RWPE1 (cell line): ENCODE data around the gene PTPRE.

ENCODE experiments used
- CTCF ChIA-PET: fragments of 350-600 bp; sonication (Branson Sonifier 250); formaldehyde crosslinking; extraction: SDS; loops from one replicate; lab custom pipeline; 2021; lab: Yijun Ruan, JAX
- POLR2A ChIA-PET: fragments of 400-600 bp; formaldehyde crosslinking; extraction: SDS; loops from one replicate; lab custom pipeline; 2020; ENCODE audit warnings: antibody characterized with exemption; ENCODE audit not compliant: low non-redundant PET; lab: Yijun Ruan, JAX
- DNase-seq: peaks from one replicate; pipeline ENCODE4 v3.0.0; 2012; ENCODE audit warnings: low spot score
- H3K27ac ChIP-seq: fragments of 450-650 bp; 2 replicates; pipeline ENCODE4 v1.5.1; 2017
- CTCF ChIP-seq: fragments of 450-650 bp; conservative IDR thresholded peaks from 2 replicates; pipeline ENCODE4 v1.5.1; 2017; ENCODE audit warnings: low read depth, mild to moderate bottlenecking

The PTPRE gene

GRCh38 chr10:128066870-128067382, 160.0 kb downstream of the PTPRE start:
- no peak for DNase-seq
- no peak for TF ChIP-seq CTCF
- H3K27ac ChIP-seq, result peak overlapping the region; percentile 100
- CTCF ChIA-PET, result no interaction called here
- POLR2A ChIA-PET, result no interaction called here

DNA sequence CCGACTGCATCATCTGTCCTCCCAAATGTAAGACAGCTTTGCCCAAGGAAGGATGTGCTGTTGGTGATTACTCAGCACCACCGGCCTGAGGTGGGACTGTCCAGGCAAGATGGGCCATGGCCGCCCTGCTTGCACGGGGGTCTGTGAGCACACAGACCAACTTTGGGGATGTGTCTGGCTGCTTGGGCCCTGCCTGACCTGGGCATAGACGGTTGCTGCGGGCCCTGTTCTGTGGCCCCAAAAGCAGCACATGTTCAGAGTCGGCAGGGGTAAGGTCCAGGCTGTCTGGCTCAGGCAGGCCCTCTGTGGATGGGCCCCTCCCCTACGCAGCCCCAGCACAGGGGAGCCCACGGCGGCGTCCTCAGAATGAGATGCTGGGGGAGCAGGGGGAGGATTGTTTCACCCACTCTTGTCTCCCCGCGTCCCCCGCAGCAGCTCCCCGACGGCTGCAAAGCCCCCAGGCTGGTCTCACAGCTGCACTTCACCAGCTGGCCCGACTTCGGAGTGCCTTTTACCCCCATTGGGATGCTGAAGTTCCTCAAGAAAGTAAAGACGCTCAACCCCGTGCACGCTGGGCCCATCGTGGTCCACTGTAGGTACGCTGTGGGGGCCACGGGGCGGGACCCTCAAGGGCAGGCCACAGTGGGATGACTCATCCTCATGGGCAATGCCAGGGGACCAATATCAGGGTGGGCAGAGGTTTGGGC, 160.9 kb downstream of the PTPRE start:
- no peak for TF ChIP-seq CTCF
- peak overlapping the region; percentile 100 for H3K27ac ChIP-seq
- no peak for DNase-seq
- ChIA-PET CTCF (interaction anchor here (1.0 to 2.3 kb wide), 2 partner anchors 32 to 161 kb away, joined by 3 to 19 read pairs; partner anchors contain the start of gene PTPRE), POLR2A (no interaction called here)

DNA sequence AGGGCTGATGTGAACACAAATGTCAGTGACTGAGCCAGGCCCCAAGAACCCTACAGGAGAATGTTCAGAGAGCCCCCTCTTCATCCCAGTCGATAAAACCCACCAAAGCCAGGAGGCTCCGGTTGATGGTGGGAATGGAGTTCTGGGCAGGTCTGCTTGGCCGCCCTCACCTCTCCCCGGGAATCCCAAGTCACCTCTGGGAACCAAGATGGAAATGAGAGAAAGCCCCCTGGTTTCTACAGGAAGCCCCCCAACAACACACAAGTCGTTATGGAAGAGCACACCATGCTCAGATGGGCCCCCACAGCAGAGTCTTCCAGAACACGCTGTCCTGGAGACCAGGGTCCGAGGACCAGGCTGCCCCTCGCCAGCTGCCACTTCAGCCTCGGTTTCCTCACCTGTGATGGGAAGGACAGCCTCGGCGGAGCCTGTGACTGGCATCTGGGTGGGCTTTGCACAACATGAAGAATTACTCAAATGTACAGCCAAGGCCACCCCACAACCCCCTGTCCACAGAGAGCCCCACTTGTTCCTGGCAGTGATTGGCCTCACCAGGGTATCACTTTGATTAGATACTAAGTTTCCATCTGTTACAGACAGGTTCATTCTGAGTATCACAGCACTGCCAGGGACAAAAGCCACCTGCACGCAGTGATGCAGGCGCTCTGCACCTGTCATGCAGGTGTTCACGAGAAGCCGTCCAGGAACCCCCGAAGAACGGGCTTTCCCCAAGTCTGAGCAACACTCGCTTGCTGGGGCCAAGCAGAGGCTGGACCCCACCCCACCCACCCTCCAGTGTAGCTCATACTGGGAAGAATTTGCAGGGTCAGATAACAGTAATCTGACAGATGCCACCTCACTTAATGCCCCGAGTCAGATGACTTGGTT, 161.7 kb downstream of the PTPRE start:
- POLR2A ChIA-PET, result no interaction called here
- TF ChIP-seq CTCF, result no peak
- DNase-seq, result no peak
- CTCF ChIA-PET, result interaction anchor here (0.6 to 2.3 kb wide), 23 partner anchors 11 to 1682 kb away, joined by 3 to 40 read pairs (median 3); partner anchors contain the start of gene PTPRE
- H3K27ac ChIP-seq, result peak overlapping the region; percentile 100

GRCh38 chr10:128069351-128070051, 162.6 kb downstream of the PTPRE start:
- CTCF ChIA-PET, result interaction anchor here (0.6 to 2.3 kb wide), 22 partner anchors 10 to 1683 kb away, joined by 3 to 40 read pairs (median 4); partner anchors contain the start of gene PTPRE
- H3K27ac ChIP-seq, result peak overlapping the region; percentile 100
- POLR2A ChIA-PET, result no interaction called here
- DNase-seq, result peak; percentile 83
- peak; percentile 79 for TF ChIP-seq CTCF

DNA sequence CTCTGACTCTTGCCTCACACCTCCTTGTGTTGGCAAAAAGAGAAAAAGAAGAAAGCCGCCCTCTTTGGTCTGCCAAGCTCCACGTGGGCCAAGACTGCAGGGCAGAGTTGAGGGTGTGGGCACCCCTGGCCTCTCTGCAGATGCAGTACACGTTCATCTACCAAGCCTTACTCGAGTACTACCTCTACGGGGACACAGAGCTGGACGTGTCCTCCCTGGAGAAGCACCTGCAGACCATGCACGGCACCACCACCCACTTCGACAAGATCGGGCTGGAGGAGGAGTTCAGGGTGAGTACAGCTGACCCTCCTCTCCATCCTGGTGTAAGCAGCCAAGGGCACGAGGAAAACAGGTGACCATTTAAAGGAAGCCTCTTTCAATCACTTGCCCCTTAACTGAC, 163.3 kb downstream of the PTPRE start:
- DNase-seq, result no peak
- POLR2A ChIA-PET, result no interaction called here
- no peak for TF ChIP-seq CTCF
- CTCF ChIA-PET, result interaction anchor here (0.9 to 2.3 kb wide), 7 partner anchors 22 to 217 kb away, joined by 3 to 40 read pairs (median 19); partner anchors contain the start of gene PTPRE
- peak overlapping the region; percentile 100 for H3K27ac ChIP-seq
